Stimulated activated memory B cell treated with anti-CD40 and anti-IgM and Interleukin-4, amounts not matched to agents 10 μg/mL and 1 μg/mL and 100 μg/mL, for 72 hours (primary cell): ENCODE measurements around the gene FLCN.

Experiments used
- ATAC-seq: fragments of 150-1000 bp; cut with Tn5 transposase; 2 replicates; pipeline ENCODE4 v1.10.0; 2021
- H3K27ac Mint-ChIP-seq: one replicate; pipeline ENCODE4 v1.8.0; 2022; ENCODE audit warnings: mild to moderate bottlenecking, mixed read lengths
- H3K27me3 Mint-ChIP-seq: one replicate; pipeline ENCODE4 v1.8.0; 2022; ENCODE audit warnings: mixed read lengths
- H3K36me3 Mint-ChIP-seq: one replicate; pipeline ENCODE4 v1.8.0; 2022; ENCODE audit warnings: mixed read lengths
- H3K4me1 Mint-ChIP-seq: one replicate; pipeline ENCODE4 v1.8.0; 2022; ENCODE audit warnings: mixed read lengths
- H3K4me3 Mint-ChIP-seq: one replicate; pipeline ENCODE4 v1.8.0; 2022; ENCODE audit warnings: mild to moderate bottlenecking, moderate library complexity, mixed read lengths
- H3K9me3 Mint-ChIP-seq: one replicate; pipeline ENCODE4 v1.8.0; 2022; ENCODE audit warnings: mixed read lengths

The FLCN gene

GRCh38 chr17:17172990-17173389, 64.0 kb downstream of the FLCN start:
- no peak overlapping the region for H3K27ac Mint-ChIP-seq
- H3K9me3 Mint-ChIP-seq: no peaks in the 10 kb centered on the region
- ATAC-seq: no peak
- H3K4me1 Mint-ChIP-seq: peaks cover 50% of the 10 kb centered on the region
- no peak overlapping the region for H3K4me3 Mint-ChIP-seq
- H3K27me3 Mint-ChIP-seq: no peaks in the 10 kb centered on the region
- peaks cover 64% of the 10 kb centered on the region for H3K36me3 Mint-ChIP-seq

- H3K27me3 Mint-ChIP-seq: no peaks in the 10 kb centered on the region
- H3K27ac Mint-ChIP-seq: no peak overlapping the region
- H3K4me1 Mint-ChIP-seq: peaks cover 50% of the 10 kb centered on the region
- no peak overlapping the region for H3K4me3 Mint-ChIP-seq
- no peaks in the 10 kb centered on the region for H3K9me3 Mint-ChIP-seq
- no peak for ATAC-seq
- H3K36me3 Mint-ChIP-seq: peaks cover 67% of the 10 kb centered on the region
Measured at GRCh38 chr17:17172001-17172939, 64.7 kb downstream of the FLCN start.

- peak overlapping the region; percentile 49 for H3K27ac Mint-ChIP-seq
- peaks cover 66% of the 10 kb centered on the region for H3K36me3 Mint-ChIP-seq
- H3K27me3 Mint-ChIP-seq: no peaks in the 10 kb centered on the region
- peaks cover 47% of the 10 kb centered on the region for H3K4me1 Mint-ChIP-seq
- H3K9me3 Mint-ChIP-seq: no peaks in the 10 kb centered on the region
- no peak for ATAC-seq
- H3K4me3 Mint-ChIP-seq: no peak overlapping the region
Measured at GRCh38 chr17:17171186-17171585, 65.8 kb downstream of the FLCN start.

- Mint-ChIP-seq H3K4me1 (peaks cover 40% of the 10 kb centered on the region), H3K4me3 (no peak overlapping the region), H3K27me3 (no peaks in the 10 kb centered on the region), H3K27ac (peak overlapping the region; percentile 49), H3K36me3 (peaks cover 67% of the 10 kb centered on the region), H3K9me3 (no peaks in the 10 kb centered on the region)
- ATAC-seq: no peak
Measured at GRCh38 chr17:17170346-17170985, 66.5 kb downstream of the FLCN start.

- peaks cover 71% of the 10 kb centered on the region for H3K36me3 Mint-ChIP-seq
- H3K4me3 Mint-ChIP-seq: no peak overlapping the region
- no peaks in the 10 kb centered on the region for H3K9me3 Mint-ChIP-seq
- H3K27me3 Mint-ChIP-seq: no peaks in the 10 kb centered on the region
- no peak for ATAC-seq
- no peak overlapping the region for H3K27ac Mint-ChIP-seq
- peaks cover 29% of the 10 kb centered on the region for H3K4me1 Mint-ChIP-seq
Measured at GRCh38 chr17:17169396-17169795, 67.6 kb downstream of the FLCN start.

GRCh38 chr17:17168401-17168800, 68.6 kb downstream of the FLCN start:
- Mint-ChIP-seq H3K4me3 (no peak overlapping the region), H3K27ac (peak overlapping the region; percentile 7), H3K4me1 (peaks cover 20% of the 10 kb centered on the region), H3K27me3 (no peaks in the 10 kb centered on the region), H3K9me3 (no peaks in the 10 kb centered on the region), H3K36me3 (peaks cover 76% of the 10 kb centered on the region)
- ATAC-seq: no peak

- H3K27ac Mint-ChIP-seq: no peak overlapping the region
- H3K4me3 Mint-ChIP-seq: no peak overlapping the region
- H3K27me3 Mint-ChIP-seq: no peaks in the 10 kb centered on the region
- ATAC-seq: no peak
- no peaks in the 10 kb centered on the region for H3K9me3 Mint-ChIP-seq
- H3K36me3 Mint-ChIP-seq: peaks cover 80% of the 10 kb centered on the region
- H3K4me1 Mint-ChIP-seq: peaks cover 16% of the 10 kb centered on the region
Measured at GRCh38 chr17:17167986-17168385, 69.0 kb downstream of the FLCN start.

- peaks cover 80% of the 10 kb centered on the region for H3K36me3 Mint-ChIP-seq
- ATAC-seq: no peak
Measured at GRCh38 chr17:17167356-17167755, 69.6 kb downstream of the FLCN start.

GRCh38 chr17:17166446-17166845, 70.5 kb downstream of the FLCN start:
- H3K27me3 Mint-ChIP-seq: no peaks in the 10 kb centered on the region
- ATAC-seq: no peak
- H3K27ac Mint-ChIP-seq: no peak overlapping the region
- H3K36me3 Mint-ChIP-seq: peaks cover 82% of the 10 kb centered on the region
- H3K9me3 Mint-ChIP-seq: no peaks in the 10 kb centered on the region
- H3K4me1 Mint-ChIP-seq: peaks cover 5% of the 10 kb centered on the region
- no peak overlapping the region for H3K4me3 Mint-ChIP-seq

More at GRCh38 chr17:17167356-17167755, 69.6 kb downstream of the FLCN start:
- Mint-ChIP-seq H3K27me3 (no peaks in the 10 kb centered on the region), H3K27ac (no peak overlapping the region), H3K9me3 (no peaks in the 10 kb centered on the region), H3K4me1 (peaks cover 10% of the 10 kb centered on the region), H3K4me3 (no peak overlapping the region)

GRCh38 chr17:17165666-17166308, 71.2 kb downstream of the FLCN start:
- no peak overlapping the region for H3K27ac Mint-ChIP-seq
- H3K36me3 Mint-ChIP-seq: peaks cover 84% of the 10 kb centered on the region
- no peak overlapping the region for H3K4me3 Mint-ChIP-seq

GRCh38 chr17:17164676-17165075, 72.3 kb downstream of the FLCN start:
- H3K4me3 Mint-ChIP-seq: no peak overlapping the region
- H3K9me3 Mint-ChIP-seq: no peaks in the 10 kb centered on the region
- H3K27ac Mint-ChIP-seq: no peak overlapping the region
- no peak for ATAC-seq
- H3K27me3 Mint-ChIP-seq: no peaks in the 10 kb centered on the region
- no peaks in the 10 kb centered on the region for H3K4me1 Mint-ChIP-seq
- H3K36me3 Mint-ChIP-seq: peaks cover 93% of the 10 kb centered on the region

More at GRCh38 chr17:17165666-17166308, 71.2 kb downstream of the FLCN start:
- no peak for ATAC-seq
- H3K27me3 Mint-ChIP-seq: no peaks in the 10 kb centered on the region
- H3K4me1 Mint-ChIP-seq: no peaks in the 10 kb centered on the region
- H3K9me3 Mint-ChIP-seq: no peaks in the 10 kb centered on the region

- H3K27me3 Mint-ChIP-seq: no peaks in the 10 kb centered on the region
- ATAC-seq: no peak
- no peak overlapping the region for H3K4me3 Mint-ChIP-seq
- no peaks in the 10 kb centered on the region for H3K4me1 Mint-ChIP-seq
- H3K27ac Mint-ChIP-seq: no peak overlapping the region
- no peaks in the 10 kb centered on the region for H3K9me3 Mint-ChIP-seq
- peaks cover 94% of the 10 kb centered on the region for H3K36me3 Mint-ChIP-seq
Measured at GRCh38 chr17:17164156-17164555, 72.8 kb downstream of the FLCN start.
